ENCODE data around the gene VEZT.

- TF ChIP-seq CTCF (IDR thresholded peaks at IDR 0.05; ENCODE audit: borderline replicate concordance, extremely low read depth, low read length, poor library complexity, severe bottlenecking), result no peak
- TF ChIP-seq EZH2 (IDR thresholded peaks at IDR 0.05; ENCODE audit: borderline replicate concordance, low read depth, low read length, severe bottlenecking), result no peak
These were observed 41.8 kb downstream of the VEZT start for GRCh38 chr12:95259368-95259767.
